HEK293 (cell line): ENCODE results near the gene RELB.

Experiments
- ZNF274 ChIP-seq, 2 experiments: fragments of 200-500 bp in 1 of 2; fragments of 450-650 bp in 1 of 2; sonication (Bioruptor generic) in 1 of 2; formaldehyde crosslinking in 1 of 2; IDR thresholded peaks; 2 replicates each; pipeline versions ENCODE4 v1.5.1 to v1.6.1; 2014 to 2016; ENCODE audit warnings: borderline replicate concordance in 1 of 2, inconsistent platforms in 1 of 2, low read length in 1 of 2, missing biosample characterization in 1 of 2, missing genetic modification characterization in 1 of 2
- ZNF391 ChIP-seq: fragments of 450-650 bp; formaldehyde crosslinking; IDR thresholded peaks from 2 replicates; pipeline ENCODE4 v1.5.1; 2016; ENCODE audit warnings: low read depth, missing biosample characterization, missing genetic modification characterization, borderline replicate concordance
- ZNF600 ChIP-seq: fragments of 450-650 bp; formaldehyde crosslinking; IDR thresholded peaks from 2 replicates; pipeline ENCODE4 v1.5.1; 2016; ENCODE audit warnings: missing biosample characterization, missing genetic modification characterization
- TF ChIP-seq, protein P1 (sequence below): fragments of 450-650 bp; formaldehyde crosslinking; IDR thresholded peaks from 2 replicates; pipeline ENCODE4 v1.5.1; 2016; ENCODE audit warnings: missing biosample characterization, missing genetic modification characterization
- TF ChIP-seq, protein P2 (sequence below): fragments of 450-650 bp; formaldehyde crosslinking; IDR thresholded peaks from 2 replicates; pipeline ENCODE4 v1.5.1; 2016; ENCODE audit warnings: missing biosample characterization, missing genetic modification characterization

DNA sequence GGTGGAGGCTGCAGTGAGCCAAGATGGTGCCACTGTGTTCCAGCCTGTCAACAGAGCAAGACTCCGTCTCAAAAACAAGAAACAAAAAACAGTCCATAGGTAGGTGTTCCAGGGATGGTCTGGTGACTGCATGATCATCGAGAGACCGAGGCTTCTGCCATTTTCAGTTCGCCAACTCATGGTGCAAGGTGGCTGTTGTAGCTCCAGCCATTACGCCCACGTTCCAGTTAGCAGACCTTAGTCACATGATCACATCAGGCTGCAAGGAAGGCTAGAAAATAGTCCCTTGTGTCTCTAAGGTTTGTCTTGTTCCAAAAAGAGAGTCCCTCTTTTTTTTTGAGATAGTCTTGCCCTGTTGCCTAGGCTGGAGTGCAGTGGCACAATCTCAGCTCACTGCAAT is 34.5 kb downstream of the RELB start:
- TF ChIP-seq, protein P1, sequence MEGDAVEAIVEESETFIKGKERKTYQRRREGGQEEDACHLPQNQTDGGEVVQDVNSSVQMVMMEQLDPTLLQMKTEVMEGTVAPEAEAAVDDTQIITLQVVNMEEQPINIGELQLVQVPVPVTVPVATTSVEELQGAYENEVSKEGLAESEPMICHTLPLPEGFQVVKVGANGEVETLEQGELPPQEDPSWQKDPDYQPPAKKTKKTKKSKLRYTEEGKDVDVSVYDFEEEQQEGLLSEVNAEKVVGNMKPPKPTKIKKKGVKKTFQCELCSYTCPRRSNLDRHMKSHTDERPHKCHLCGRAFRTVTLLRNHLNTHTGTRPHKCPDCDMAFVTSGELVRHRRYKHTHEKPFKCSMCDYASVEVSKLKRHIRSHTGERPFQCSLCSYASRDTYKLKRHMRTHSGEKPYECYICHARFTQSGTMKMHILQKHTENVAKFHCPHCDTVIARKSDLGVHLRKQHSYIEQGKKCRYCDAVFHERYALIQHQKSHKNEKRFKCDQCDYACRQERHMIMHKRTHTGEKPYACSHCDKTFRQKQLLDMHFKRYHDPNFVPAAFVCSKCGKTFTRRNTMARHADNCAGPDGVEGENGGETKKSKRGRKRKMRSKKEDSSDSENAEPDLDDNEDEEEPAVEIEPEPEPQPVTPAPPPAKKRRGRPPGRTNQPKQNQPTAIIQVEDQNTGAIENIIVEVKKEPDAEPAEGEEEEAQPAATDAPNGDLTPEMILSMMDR (tag by site-specific recombination) = no peak
- no peak for TF ChIP-seq ZNF600 (tag by site-specific recombination)
- TF ChIP-seq, protein P2, sequence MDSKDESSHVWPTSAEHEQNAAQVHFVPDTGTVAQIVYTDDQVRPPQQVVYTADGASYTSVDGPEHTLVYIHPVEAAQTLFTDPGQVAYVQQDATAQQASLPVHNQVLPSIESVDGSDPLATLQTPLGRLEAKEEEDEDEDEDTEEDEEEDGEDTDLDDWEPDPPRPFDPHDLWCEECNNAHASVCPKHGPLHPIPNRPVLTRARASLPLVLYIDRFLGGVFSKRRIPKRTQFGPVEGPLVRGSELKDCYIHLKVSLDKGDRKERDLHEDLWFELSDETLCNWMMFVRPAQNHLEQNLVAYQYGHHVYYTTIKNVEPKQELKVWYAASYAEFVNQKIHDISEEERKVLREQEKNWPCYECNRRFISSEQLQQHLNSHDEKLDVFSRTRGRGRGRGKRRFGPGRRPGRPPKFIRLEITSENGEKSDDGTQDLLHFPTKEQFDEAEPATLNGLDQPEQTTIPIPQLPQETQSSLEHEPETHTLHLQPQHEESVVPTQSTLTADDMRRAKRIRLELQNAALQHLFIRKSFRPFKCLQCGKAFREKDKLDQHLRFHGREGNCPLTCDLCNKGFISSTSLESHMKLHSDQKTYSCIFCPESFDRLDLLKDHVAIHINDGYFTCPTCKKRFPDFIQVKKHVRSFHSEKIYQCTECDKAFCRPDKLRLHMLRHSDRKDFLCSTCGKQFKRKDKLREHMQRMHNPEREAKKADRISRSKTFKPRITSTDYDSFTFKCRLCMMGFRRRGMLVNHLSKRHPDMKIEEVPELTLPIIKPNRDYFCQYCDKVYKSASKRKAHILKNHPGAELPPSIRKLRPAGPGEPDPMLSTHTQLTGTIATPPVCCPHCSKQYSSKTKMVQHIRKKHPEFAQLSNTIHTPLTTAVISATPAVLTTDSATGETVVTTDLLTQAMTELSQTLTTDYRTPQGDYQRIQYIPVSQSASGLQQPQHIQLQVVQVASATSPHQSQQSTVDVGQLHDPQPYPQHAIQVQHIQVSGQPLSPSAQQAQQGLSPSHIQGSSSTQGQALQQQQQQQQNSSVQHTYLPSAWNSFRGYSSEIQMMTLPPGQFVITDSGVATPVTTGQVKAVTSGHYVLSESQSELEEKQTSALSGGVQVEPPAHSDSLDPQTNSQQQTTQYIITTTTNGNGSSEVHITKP (tag by site-specific recombination) = no peak
- no peak for TF ChIP-seq ZNF391
- TF ChIP-seq ZNF274 (IDR thresholded peaks at IDR 0.05; ENCODE audit: low read length) = no peak
- no peak for TF ChIP-seq ZNF274 (tag by site-specific recombination; IDR thresholded peaks at IDR 0.05; ENCODE audit: borderline replicate concordance)
